ENCODE results near the gene NCS1.

- no peak for TF ChIP-seq EZH2 (IDR thresholded peaks at IDR 0.05; ENCODE audit: insufficient read depth, poor library complexity, severe bottlenecking)
- no peak for TF ChIP-seq EZH2phosphoT487 (IDR thresholded peaks at IDR 0.05; ENCODE audit: insufficient read depth, low read depth)
These were observed 3.2 kb downstream of the NCS1 start for GRCh38 chr9:130175355-130175754.
